OCI-M1 (cell line): ENCODE measurements around the gene CIT.
A peak's percentile ranks its signal among the peaks of the same experiment; 100 is the strongest.

Experiments
- DNase-seq: peaks from one replicate; lab custom pipeline; 2025; lab: John Stamatoyannopoulos, UW

Gene CIT

GRCh38 chr12:119803381-119803791 is 73.7 kb downstream of the CIT start:
- DNase-seq = no peak

DNA sequence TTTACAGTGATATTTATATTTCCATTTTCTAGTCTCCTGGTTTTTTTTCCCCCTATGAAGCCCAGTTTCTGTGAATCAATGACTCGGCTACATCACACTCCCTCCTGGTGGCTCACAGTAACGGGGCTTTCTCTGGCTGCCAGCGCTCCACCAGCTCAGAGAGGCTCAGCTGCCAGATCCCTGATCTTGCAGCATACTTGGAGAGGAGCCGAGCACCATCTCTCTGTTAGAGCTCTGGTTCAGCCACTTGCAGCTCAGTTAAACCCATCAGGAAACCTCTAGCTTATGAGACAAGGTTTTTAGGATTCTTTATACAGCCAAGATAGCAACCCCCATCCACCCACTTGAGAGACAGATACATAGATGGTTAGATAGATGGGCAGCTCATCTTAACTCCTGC is 74.6 kb downstream of the CIT start:
- no peak for DNase-seq

DNA sequence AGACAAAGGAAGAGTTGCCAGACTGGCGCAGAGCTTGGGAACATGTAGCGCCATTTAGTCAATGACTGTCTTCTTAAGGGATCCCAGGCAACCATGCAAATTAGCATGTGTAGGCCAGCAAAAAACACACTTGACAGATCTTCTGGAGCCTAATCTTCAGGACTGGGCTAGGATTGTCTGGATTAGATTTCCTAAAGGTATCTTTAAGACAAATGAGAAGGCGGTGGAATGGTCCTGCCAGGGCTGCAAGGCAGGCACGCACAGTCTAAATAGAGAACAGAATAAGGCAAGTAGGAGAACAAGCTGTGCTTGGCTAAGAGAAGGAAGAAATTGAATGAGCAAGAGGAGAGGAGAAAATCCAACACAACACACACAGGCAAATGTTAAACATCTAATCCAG is 80.0 kb downstream of the CIT start:
- DNase-seq = no peak

GRCh38 chr12:119796292-119796691 is 80.8 kb downstream of the CIT start:
- DNase-seq = no peak

DNA sequence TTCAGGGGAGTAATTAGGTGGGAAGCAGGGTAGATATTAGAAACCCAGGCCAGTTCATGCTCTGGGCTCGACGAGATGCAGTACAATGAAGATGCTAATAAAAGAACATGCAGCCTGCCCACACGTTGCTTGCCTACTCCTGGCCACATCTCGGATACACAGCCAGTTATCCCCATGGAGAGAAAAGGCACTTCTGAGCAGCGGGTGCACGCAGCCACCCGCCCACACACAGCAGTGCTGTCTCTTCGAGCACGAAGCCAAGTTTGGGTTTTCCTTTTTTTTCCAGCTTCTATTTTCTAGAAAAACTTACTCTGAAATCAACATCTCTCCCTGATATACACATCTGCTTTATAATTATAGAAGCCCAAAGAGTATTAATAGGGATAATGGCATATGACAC is 85.7 kb downstream of the CIT start:
- DNase-seq = no peak

- DNase-seq = no peak
These were observed 88.3 kb downstream of the CIT start for GRCh38 chr12:119788786-119789185.

DNA sequence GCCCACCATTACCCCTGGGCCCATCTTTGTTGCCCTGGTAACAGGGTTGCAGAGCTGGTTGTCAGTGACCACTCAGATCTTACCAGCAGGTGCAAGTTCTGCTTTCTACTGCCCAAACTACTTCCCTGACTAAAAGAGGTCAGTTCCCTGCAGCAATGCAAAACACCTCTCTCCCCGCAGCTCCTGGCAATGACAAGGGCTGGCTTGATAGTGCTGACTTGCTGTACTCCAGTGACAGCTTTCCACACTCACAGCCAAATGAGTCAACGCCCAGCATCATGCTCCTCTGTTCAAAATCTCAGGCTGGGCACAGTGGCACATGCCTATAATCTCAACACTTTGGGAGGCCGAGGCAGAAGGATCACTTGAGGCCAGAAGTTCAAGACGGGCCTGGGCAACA is 90.6 kb downstream of the CIT start:
- DNase-seq = no peak

DNA sequence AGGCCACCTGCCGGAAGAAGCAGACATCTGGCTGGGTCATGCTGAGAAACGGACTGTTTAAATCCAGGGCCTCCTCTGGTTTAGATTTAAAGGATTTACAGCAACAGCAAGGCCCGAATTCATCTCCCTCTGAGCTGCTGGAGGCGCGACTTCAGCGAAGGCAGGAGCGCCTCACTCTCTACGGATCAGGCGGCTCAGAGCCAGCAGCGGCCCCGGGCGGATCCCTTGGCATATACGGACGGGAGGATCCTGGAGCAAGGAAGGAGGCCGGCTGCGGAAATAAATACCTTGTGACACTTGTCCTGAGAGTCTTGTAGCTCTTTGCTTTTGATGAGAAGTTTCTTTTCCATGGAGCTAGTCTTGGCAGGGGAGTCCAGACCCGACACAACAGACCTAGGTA is 92.4 kb downstream of the CIT start:
- no peak for DNase-seq

GRCh38 chr12:119783787-119784186 is 93.3 kb downstream of the CIT start:
- no peak for DNase-seq

DNA sequence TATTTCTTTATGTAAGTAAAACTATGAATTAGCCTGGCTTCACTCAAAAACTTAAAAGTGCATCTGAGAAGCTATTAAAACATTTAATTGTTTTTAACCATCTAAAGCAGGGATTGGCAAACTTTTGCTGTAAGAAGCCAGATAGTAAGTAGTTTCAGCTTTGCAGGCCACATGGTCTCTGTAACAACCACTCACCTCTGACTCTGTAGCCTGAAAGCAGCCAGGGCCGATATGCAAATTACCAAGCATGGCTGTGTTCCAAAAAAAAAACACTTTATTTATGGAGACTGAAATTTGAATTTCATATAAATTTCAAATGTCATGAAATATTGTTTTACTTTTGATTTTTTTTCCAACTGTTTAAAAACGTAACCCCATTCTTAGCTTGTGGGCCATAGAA is 95.3 kb downstream of the CIT start:
- no peak for DNase-seq

DNA sequence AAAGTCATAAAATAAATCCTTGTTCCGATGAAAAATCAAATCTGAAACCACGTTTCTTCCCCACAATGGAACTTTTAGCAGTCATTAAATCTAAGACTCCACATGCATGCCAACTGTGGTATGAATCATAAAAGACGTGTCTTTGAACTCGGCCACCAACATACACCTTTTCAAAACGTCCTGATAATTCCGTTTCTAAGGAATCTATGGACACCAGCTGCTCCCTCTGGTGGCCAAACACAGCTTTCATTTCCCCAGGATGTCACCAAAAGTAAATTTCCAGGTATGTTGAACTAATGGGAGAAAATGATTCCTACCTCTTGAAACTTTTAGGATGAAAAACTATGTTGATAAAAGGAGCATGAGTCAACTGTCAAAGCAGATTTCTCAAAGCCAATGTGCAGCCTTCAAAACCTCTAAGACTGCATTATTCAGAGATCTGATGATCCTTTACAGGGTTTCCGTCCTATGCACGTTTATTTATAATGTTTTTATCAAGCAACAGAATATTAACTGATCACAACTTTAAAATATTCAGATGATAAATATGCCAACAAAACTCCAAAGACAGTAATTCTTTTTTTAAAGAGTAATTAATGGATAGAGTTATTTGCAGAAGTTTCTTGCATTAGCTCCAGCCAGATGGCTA is 96.2 kb downstream of the CIT start:
- DNase-seq = peak; percentile 16

DNA sequence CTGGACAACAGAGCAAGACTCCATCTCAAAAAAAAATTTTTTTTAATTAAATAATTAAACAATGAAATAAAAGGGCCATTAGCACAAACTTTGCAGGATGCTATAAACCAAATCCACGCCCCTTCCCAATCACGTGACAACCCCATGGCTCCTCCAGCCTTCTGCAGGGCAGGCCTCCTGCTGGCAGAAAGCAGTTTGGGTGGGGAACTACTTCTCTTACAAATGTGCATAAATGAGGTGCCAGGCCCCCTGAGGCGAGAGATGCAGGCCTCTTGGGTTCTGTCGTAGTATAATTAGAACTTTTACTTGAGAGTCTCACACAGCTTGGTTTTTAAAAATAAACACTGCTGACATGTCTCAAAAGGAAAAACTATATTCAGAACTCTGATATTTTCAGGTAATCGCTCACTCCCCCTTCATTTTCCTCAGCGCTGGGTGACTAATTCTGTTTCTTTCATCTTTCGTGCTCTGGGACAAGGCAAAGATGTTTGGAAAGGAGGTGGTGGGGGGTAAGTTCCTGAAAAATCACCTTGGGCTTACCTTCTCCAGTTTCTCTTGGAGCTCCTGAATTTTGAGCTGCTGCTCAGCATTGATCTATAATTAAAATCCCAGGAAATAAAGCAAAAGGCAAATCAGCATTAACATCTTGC is 101.7 kb downstream of the CIT start:
- no peak for DNase-seq

- no peak for DNase-seq
These were observed 104.7 kb downstream of the CIT start for GRCh38 chr12:119772431-119772830.

DNA sequence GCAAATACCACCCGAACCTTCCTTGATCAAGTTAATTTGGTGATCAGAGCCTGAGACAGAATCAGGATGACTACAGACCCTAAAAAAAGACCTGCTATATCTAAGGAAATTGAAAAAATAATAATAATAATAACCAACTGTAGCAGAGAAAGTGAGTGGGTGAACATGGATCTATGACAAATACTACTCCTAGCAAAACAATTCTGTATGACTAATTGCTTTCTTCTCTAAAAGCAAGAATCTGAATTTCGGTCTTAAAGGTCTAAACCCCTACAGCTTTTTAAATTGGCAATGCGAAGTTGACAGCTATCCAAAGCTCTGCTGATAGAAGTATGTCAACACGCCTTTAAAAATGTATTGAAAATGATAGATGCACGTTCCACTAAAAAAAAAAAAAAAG is 107.0 kb downstream of the CIT start:
- no peak for DNase-seq

- no peak for DNase-seq
These were observed 114.5 kb downstream of the CIT start for GRCh38 chr12:119762619-119763018.

GRCh38 chr12:119758722-119759121 is 118.4 kb downstream of the CIT start:
- DNase-seq = no peak

GRCh38 chr12:119758234-119758633 is 118.9 kb downstream of the CIT start:
- DNase-seq = no peak

DNA sequence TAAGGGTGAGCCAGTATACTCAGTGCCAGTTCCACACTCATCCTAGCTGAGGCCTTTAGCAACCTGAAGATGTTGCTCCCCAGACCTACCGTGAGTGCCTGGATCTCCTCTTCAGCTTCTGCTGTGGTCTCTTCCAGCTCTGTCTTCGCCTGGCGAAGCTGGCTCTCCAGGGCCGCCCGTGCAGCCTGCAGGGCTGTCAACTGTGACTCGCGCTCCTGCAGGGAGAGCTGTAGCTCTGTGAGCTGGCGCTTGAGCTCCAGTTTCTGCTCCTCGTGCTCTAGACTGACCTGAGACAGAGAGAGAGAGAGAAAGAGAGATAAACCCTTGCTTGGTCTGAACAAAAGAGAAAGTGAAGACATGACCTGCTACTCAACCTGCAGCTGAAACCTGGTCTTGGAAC is 125.2 kb downstream of the CIT start:
- no peak for DNase-seq

DNA sequence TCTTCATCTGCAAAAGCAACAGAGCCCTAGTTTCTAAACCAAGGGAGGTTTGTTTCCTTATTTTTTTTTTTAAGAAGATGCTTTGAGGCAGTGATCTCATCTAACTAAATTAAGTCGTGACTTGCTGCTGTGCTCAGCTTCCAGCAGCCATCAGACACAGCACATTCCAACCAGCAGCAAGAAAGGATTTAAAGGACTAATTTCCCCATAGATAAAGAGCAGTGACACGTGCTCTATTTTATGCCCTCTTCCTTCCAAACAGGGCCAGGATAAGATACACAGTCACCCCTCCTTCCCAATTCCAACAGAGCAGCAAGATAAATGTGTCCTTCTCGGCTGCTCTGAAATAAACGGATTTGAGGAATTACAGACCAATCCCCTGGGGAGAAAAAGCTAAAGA is 127.5 kb downstream of the CIT start:
- no peak for DNase-seq

GRCh38 chr12:119748497-119748896 is 128.6 kb downstream of the CIT start:
- no peak for DNase-seq

DNA sequence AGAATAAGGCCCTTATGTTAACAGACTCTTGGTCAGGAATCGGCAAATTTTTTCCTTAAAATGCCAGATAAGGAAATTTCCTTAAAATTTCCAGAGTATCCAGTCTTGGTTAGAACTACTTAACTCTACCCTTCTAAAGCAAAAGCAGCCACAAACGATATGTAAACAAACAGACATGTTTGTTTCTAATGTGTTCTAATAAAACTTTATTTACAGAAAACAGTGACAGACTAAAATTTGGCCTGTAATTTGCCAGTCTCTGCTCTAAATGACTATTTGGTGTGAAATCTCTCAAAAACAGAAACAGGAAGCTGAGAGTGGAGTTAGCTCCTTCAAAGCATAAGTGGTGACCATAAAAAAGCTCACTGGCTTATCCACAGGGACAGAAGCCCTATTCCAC is 131.0 kb downstream of the CIT start:
- DNase-seq = peak; percentile 5

- DNase-seq = peak; percentile 17
These were observed 132.1 kb downstream of the CIT start for GRCh38 chr12:119744900-119745606.

- DNase-seq = no peak
These were observed 134.4 kb downstream of the CIT start for GRCh38 chr12:119742700-119743099.

DNA sequence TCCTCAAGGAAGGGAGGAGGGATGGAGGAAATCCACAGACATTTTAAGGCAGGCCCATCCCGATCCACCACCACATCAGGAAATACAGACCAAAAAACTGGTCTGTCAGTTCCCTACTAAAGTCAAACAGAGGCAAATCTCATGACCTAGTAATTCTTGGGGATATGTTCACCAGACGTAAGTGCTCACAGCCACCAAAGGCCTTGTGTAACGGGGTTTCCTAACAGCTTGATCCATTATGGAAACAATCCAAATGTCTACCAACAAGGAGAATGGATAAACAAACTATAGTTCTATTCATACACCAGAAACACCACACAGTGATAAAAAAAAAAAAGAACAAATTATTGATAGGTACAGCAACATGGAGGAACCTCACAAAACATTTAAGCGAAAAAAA is 136.3 kb downstream of the CIT start:
- no peak for DNase-seq
